ENCODE results near the gene USP15.
A peak's percentile ranks its signal among the peaks of the same experiment; 100 is the strongest.

The USP15 gene

DNA sequence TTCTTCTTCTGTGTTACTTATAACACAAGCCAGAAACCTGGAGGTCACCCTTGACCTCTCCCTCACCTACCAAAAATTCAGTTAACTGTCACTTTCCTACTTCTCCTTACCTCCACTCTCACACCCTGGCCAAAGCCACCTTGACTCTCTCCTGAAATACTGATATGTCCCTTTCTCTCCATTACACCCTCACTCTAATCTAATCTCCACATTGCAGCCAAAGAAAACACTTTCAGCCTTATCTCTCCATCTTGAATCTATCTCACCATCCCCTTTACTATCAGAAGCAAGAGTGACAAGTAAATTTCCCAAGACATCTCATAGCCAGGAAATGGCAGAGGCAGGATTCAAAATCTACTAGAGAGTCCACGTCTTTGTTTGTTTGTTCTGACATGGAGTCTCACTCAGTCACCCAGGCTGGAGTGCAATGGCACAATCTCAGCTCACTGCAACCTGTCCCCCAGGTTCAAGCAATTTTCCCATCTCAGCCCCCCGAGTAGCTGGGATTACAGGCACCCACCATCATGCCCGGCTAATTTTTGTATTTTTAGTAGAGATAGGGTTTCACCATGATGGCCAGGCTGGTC, 28.0 kb upstream of the USP15 start:
- Histone ChIP-seq H3K4me3 (ENCODE audit: low read depth, low read length) (no peak overlapping the region), H3K27me3 (ENCODE audit: insufficient read depth, low read length) (no peaks in the 10 kb centered on the region), H3K4me1 (ENCODE audit: control insufficient read depth, insufficient read depth, low read length, unreplicated experiment) (no peaks in the 10 kb centered on the region), H3K36me3 (ENCODE audit: insufficient read depth, low read length) (no peaks in the 10 kb centered on the region), H3K79me2 (ENCODE audit: control insufficient read depth, insufficient read depth, low read length, unreplicated experiment) (no peaks in the 10 kb centered on the region), H3K27ac (ENCODE audit: low read depth, low read length) (no peak overlapping the region), H2AFZ (ENCODE audit: low read length, unreplicated experiment) (no peak overlapping the region)

DNA sequence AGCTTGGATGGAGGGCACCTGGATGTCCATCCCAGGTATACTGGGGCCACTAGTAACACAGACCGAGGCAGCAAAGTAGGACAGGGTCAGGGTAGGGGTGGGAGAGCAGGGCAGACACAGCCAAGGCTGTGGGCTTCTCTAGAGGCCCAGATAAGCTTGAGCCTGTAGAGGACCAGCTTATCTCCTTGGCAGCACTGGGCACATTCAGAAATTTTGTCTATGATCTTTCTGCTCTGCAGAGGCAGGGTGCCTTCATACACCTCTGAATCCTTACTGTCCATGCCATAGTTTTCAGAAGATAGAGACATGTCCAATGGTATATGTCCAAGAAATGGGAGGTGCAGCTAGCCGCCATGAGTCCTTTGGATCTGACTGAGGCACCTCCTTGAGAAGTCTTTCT, 26.4 kb upstream of the USP15 start:
- Histone ChIP-seq H2AFZ (ENCODE audit: low read length, unreplicated experiment) (no peak overlapping the region), H3K36me3 (ENCODE audit: insufficient read depth, low read length) (no peaks in the 10 kb centered on the region), H3K4me3 (ENCODE audit: low read depth, low read length) (no peak overlapping the region), H3K4me1 (ENCODE audit: control insufficient read depth, insufficient read depth, low read length, unreplicated experiment) (no peaks in the 10 kb centered on the region), H3K27me3 (ENCODE audit: insufficient read depth, low read length) (no peaks in the 10 kb centered on the region), H3K27ac (ENCODE audit: low read depth, low read length) (no peak overlapping the region), H3K79me2 (ENCODE audit: control insufficient read depth, insufficient read depth, low read length, unreplicated experiment) (no peaks in the 10 kb centered on the region)

DNA sequence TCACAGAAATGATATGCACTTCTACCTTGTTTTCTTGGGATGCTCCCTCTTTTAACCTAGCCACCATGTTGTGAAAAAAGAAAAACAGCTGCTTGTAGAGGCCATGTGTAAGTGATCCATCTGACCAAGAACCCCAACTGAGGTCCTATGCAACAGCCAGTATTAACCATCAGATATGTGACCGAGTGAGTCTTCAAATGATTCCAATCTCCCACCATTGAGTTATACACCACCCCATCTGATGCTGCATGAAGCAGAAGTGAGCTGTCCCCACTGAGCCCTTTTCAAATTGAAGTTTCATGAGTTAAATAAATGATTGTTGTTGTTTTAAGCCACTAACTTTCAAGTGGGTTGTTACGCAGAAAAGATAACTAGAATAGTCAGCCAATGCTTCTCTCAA, 20.6 kb upstream of the USP15 start:
- Histone ChIP-seq H3K79me2 (ENCODE audit: control insufficient read depth, insufficient read depth, low read length, unreplicated experiment) (no peaks in the 10 kb centered on the region), H3K27me3 (ENCODE audit: insufficient read depth, low read length) (no peaks in the 10 kb centered on the region), H2AFZ (ENCODE audit: low read length, unreplicated experiment) (no peak overlapping the region), H3K36me3 (ENCODE audit: insufficient read depth, low read length) (no peaks in the 10 kb centered on the region), H3K4me3 (ENCODE audit: low read depth, low read length) (no peak overlapping the region), H3K27ac (ENCODE audit: low read depth, low read length) (no peak overlapping the region), H3K4me1 (ENCODE audit: control insufficient read depth, insufficient read depth, low read length, unreplicated experiment) (no peaks in the 10 kb centered on the region)

DNA sequence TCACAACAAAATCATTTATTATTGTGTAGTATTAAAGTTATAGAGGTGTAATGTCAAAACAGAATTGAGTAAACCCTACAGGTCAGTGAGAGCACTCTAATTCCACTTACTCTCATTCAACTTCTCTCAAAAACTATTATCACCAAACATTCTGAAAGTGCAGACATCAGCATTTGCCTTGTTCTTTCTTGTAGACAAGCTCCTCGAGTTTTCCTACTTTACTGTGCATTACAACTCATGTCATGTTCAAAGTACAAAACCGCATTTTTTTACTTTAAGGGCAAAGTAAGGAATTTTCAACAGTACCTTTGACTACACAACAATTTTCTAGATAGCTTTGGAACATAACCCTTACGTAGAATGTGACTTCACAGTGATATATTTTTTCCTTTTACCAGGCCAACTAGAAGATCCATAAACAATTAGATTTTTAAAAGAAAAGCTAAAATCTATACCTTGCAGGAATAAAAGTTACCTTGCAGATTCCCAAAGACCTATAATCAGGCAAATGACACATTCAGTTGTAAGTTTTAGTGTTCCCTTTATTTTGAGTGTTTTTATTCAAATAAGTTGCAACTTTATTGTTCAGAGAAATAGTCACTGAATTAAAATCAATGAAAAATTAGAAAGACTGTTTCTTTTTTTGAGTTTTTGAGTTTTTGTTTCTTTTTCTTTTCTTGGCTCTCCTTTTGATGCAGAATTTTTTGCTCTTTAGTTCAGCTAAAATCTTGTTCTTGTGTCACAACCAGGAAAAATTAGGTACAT, 12.7 kb upstream of the USP15 start:
- Histone ChIP-seq H3K79me2 (ENCODE audit: control insufficient read depth, insufficient read depth, low read length, unreplicated experiment) (no peaks in the 10 kb centered on the region), H3K27ac (ENCODE audit: low read depth, low read length) (no peak overlapping the region), H3K4me3 (ENCODE audit: low read depth, low read length) (no peak overlapping the region), H3K36me3 (ENCODE audit: insufficient read depth, low read length) (no peaks in the 10 kb centered on the region), H3K27me3 (ENCODE audit: insufficient read depth, low read length) (no peaks in the 10 kb centered on the region), H3K4me1 (ENCODE audit: control insufficient read depth, insufficient read depth, low read length, unreplicated experiment) (peaks cover 11% of the 10 kb centered on the region), H2AFZ (ENCODE audit: low read length, unreplicated experiment) (no peak overlapping the region)

DNA sequence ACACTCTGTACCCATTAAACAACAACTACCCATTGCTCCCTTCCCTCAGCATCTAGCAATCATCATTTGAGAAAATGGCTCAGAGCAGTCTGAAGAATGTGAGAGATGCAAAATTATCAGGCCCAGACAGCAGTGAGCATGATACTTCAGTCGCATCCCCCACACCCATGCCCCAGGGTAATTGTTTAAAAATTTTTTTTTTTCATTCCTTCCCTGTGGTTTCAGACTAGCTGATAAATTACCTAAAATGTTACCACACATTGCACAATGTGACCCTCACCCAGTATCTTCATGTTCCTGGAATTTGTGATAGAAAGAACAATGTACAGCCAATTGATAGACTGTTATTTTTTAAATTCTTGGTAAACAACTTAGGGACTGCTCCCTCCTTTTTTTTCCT, 11.3 kb upstream of the USP15 start:
- no peaks in the 10 kb centered on the region for H3K27me3 ChIP-seq (ENCODE audit: insufficient read depth, low read length)
- no peaks in the 10 kb centered on the region for H3K79me2 ChIP-seq (ENCODE audit: control insufficient read depth, insufficient read depth, low read length, unreplicated experiment)
- H3K36me3 ChIP-seq (ENCODE audit: insufficient read depth, low read length) = no peaks in the 10 kb centered on the region
- H3K4me3 ChIP-seq (ENCODE audit: low read depth, low read length) = no peak overlapping the region
- peaks cover 11% of the 10 kb centered on the region for H3K4me1 ChIP-seq (ENCODE audit: control insufficient read depth, insufficient read depth, low read length, unreplicated experiment)
- no peak overlapping the region for H2AFZ ChIP-seq (ENCODE audit: low read length, unreplicated experiment)
- no peak overlapping the region for H3K27ac ChIP-seq (ENCODE audit: low read depth, low read length)

DNA sequence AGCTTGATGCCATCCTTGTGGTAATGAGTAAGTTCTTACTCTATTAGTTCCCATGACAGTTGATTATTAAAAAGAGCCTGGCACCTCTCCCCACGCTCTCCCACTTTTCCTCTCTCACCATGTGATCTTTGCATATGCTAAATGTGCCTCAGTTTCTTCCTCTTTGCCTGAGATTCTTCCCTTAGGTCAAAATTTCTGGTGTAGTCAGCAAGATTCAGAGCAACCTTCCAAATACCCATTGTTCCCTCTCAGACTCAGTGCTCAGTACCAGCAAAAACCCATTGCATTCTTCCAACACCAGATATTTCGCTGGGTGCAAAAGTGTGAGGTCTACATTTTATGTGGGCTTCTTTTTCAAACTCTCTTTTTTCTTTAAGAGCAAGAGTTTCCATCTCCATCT, 10.8 kb upstream of the USP15 start:
- Histone ChIP-seq H3K4me3 (ENCODE audit: low read depth, low read length) (no peak overlapping the region), H3K27ac (ENCODE audit: low read depth, low read length) (no peak overlapping the region), H3K79me2 (ENCODE audit: control insufficient read depth, insufficient read depth, low read length, unreplicated experiment) (no peaks in the 10 kb centered on the region), H3K36me3 (ENCODE audit: insufficient read depth, low read length) (no peaks in the 10 kb centered on the region), H3K4me1 (ENCODE audit: control insufficient read depth, insufficient read depth, low read length, unreplicated experiment) (peaks cover 11% of the 10 kb centered on the region), H3K27me3 (ENCODE audit: insufficient read depth, low read length) (no peaks in the 10 kb centered on the region), H2AFZ (ENCODE audit: low read length, unreplicated experiment) (no peak overlapping the region)

DNA sequence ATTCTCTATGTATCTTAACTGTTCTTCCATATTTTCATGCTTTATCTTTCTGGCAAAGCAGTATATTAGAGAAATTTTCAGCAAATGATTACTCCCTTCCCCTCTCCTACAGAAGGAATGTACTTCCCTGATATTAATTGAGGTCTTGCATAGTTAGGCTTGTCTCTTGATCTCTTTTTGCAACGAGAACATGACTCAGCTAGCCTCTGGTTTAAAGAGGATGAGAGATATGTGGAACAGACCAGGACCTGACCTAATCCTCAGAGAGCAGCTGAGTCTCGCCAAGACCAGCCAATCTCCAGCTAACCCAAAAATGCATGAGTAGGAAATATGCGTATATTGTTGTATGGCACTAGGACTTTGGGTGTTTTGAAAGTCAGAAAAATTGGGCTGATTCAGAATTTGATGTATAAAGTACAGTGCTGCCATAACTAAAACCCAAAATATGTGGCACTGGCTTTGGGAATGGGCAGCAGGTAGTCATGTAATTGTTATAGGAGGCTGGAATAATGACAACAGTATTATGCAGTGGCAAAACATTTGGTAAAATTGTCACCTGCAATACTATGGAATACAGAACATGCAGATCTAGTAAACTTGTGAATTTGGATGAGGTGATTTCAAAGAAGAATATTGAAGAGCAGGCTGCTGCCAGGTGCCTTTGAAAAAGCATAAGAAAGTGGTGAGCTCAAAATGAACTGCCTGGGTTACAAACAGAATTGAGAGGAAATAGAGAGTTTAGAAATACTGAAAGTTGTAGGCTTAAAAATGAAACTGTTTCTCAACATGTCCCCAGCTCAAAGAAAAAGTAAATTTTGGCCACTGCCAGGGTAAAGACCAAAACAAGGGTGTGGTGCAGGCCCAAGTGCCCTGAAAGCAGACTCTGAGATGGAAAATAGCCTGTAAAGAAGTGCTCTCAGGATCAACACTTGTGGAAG, 9.3 kb upstream of the USP15 start:
- no peak overlapping the region for H3K27ac ChIP-seq (ENCODE audit: low read depth, low read length)
- H2AFZ ChIP-seq (ENCODE audit: low read length, unreplicated experiment) = peak overlapping the region; percentile 18

DNA sequence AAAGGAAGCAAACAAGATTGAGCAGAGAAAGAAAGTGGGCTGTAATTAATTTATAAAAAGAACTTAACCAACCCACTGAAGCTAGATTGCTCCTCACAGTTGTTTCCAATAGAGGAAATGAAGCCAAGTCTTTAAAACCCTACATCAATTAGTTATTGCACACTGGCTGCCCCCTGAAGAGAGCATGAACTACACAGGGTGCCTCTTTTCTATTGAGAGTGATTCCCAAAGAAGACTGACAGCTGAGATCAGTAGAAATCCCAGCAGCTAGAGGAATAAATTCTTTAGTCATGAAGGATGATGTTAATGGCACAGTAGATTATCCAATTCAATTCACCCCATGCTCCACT, 8.6 kb upstream of the USP15 start:
- Histone ChIP-seq H3K27ac (ENCODE audit: low read depth, low read length) (no peak overlapping the region), H3K36me3 (ENCODE audit: insufficient read depth, low read length) (no peaks in the 10 kb centered on the region), H3K4me1 (ENCODE audit: control insufficient read depth, insufficient read depth, low read length, unreplicated experiment) (peaks cover 13% of the 10 kb centered on the region), H2AFZ (ENCODE audit: low read length, unreplicated experiment) (peak overlapping the region; percentile 18), H3K27me3 (ENCODE audit: insufficient read depth, low read length) (no peaks in the 10 kb centered on the region), H3K79me2 (ENCODE audit: control insufficient read depth, insufficient read depth, low read length, unreplicated experiment) (no peaks in the 10 kb centered on the region), H3K4me3 (ENCODE audit: low read depth, low read length) (no peak overlapping the region)

More for the DNA sequence above, 9.3 kb upstream of the USP15 start:
- H3K79me2 ChIP-seq (ENCODE audit: control insufficient read depth, insufficient read depth, low read length, unreplicated experiment) = no peaks in the 10 kb centered on the region
- H3K36me3 ChIP-seq (ENCODE audit: insufficient read depth, low read length) = no peaks in the 10 kb centered on the region
- H3K4me1 ChIP-seq (ENCODE audit: control insufficient read depth, insufficient read depth, low read length, unreplicated experiment) = peaks cover 11% of the 10 kb centered on the region
- no peak overlapping the region for H3K4me3 ChIP-seq (ENCODE audit: low read depth, low read length)
- no peaks in the 10 kb centered on the region for H3K27me3 ChIP-seq (ENCODE audit: insufficient read depth, low read length)

DNA sequence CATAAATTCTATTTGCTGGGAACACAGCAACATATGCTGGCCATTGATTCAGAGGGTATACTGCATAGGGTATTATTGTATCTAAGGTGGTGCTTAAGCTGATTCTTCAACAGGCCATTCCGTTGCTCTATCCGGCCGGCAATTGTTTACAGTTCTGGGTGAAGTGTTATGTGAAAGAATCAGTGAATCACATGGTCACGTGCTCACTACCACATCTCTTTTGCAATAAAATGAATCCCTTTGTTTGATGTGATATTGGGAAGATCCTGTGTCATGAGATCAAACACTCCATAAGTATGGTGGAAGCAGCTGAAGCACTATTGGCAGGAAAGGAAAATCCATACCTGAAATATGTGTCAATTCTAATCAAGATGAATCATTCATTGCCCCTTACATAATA, 7.6 kb upstream of the USP15 start:
- Histone ChIP-seq H3K79me2 (ENCODE audit: control insufficient read depth, insufficient read depth, low read length, unreplicated experiment) (no peaks in the 10 kb centered on the region), H2AFZ (ENCODE audit: low read length, unreplicated experiment) (no peak overlapping the region)

DNA sequence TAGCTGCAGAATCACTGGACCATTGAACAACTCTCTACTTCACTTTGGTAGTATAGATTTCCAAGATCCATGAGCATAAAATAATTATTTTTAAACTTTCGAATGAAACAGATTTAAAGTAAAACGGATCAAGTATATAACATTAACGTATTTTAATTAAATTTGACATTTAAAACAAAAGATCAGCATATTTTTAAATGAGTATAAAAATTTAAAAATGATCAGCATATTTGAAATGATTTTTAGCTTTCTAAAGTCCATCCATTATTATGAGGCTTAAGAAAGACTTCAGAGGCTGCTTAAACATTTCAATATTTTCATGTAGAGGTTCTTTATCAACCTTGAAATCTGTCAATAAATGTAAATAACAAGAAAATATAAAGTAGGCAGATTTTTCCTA, 5.2 kb upstream of the USP15 start:
- Histone ChIP-seq H2AFZ (ENCODE audit: low read length, unreplicated experiment) (no peak overlapping the region), H3K36me3 (ENCODE audit: insufficient read depth, low read length) (no peaks in the 10 kb centered on the region), H3K27me3 (ENCODE audit: insufficient read depth, low read length) (no peaks in the 10 kb centered on the region), H3K4me3 (ENCODE audit: low read depth, low read length) (no peak overlapping the region), H3K79me2 (ENCODE audit: control insufficient read depth, insufficient read depth, low read length, unreplicated experiment) (no peaks in the 10 kb centered on the region), H3K4me1 (ENCODE audit: control insufficient read depth, insufficient read depth, low read length, unreplicated experiment) (peaks cover 21% of the 10 kb centered on the region), H3K27ac (ENCODE audit: low read depth, low read length) (no peak overlapping the region)

More for the DNA sequence above, 7.6 kb upstream of the USP15 start:
- Histone ChIP-seq H3K36me3 (ENCODE audit: insufficient read depth, low read length) (no peaks in the 10 kb centered on the region), H3K27me3 (ENCODE audit: insufficient read depth, low read length) (no peaks in the 10 kb centered on the region), H3K4me3 (ENCODE audit: low read depth, low read length) (no peak overlapping the region), H3K4me1 (ENCODE audit: control insufficient read depth, insufficient read depth, low read length, unreplicated experiment) (peaks cover 15% of the 10 kb centered on the region), H3K27ac (ENCODE audit: low read depth, low read length) (no peak overlapping the region)
